ENCODE results near the gene RAVER2.

- TF ChIP-seq CTCF (conservative IDR thresholded peaks at IDR 0.05), result no peak
- TF ChIP-seq EZH2 (IDR thresholded peaks at IDR 0.05; ENCODE audit: low read depth), result no peak
Observed at GRCh38 chr1:64849942-64850341, 105.1 kb downstream of the RAVER2 start.

All from PC-9 (cell line).